Psoas muscle (tissue), 8 donors: Measurements from ENCODE around the gene GSTK1. TPM values are rescaled to one million over a fixed set of nuclear protein-coding genes. Genes with fewer than 3 reads are reported as not detected.

ENCODE experiments used
- ATAC-seq, 4 donors: fragments of 200-7000 bp; cut with Tn5 transposase; one replicate each; pipeline ENCODE4 v1.9.1; 2020; ENCODE audit warnings: moderate library complexity in 3 of 4, mild to moderate bottlenecking in 2 of 4
- DNase-seq, 2 donors: peaks; one replicate each; pipeline ENCODE4 v3.0.0-alpha.2; 2020
- H3K27ac ChIP-seq: fragments of 200-600 bp; one replicate; pipeline ENCODE4 v1.8.0; 2022
- H3K27me3 ChIP-seq, 3 donors: fragments of 200-600 bp in 1 of 3; one replicate each; pipeline versions ENCODE4 v1.6.1 to v1.8.0; 2013 to 2022; ENCODE audit warnings: low read length in 2 of 3, mild to moderate bottlenecking in 2 of 3, moderate library complexity in 1 of 3; ENCODE audit not compliant: insufficient read depth in 3 of 3
- H3K36me3 ChIP-seq, 2 donors: fragments of 200-600 bp in 1 of 2; one replicate each; pipeline versions ENCODE4 v1.6.1 to v1.8.0; 2013 to 2022; ENCODE audit warnings: low read depth in 1 of 2, mild to moderate bottlenecking in 1 of 2, moderate library complexity in 1 of 2; ENCODE audit not compliant: insufficient read depth in 1 of 2
- H3K4me1 ChIP-seq: fragments of 200-600 bp; one replicate; pipeline ENCODE4 v1.8.0; 2022
- H3K4me3 ChIP-seq: fragments of 200-600 bp; one replicate; pipeline ENCODE4 v1.8.0; 2022; ENCODE audit warnings: mild to moderate bottlenecking
- H3K9me3 ChIP-seq: fragments of 200-600 bp; one replicate; pipeline ENCODE4 v1.8.0; 2022
- WGBS, 3 donors: extraction: QIAGEN DNeasy Blood & Tissue Kit; methylation state at CpG; one replicate each; pipeline versions ENCODE4 v1.1.6 to v1.1.7; 2013; 5-methylcytosine and 5-hydroxymethylcytosine counted together
- intact Hi-C, 2 donors: fragments of 100-400 bp; cut with DNase I; formaldehyde crosslinking; loops; one replicate each; pipeline versions ENCODE4 v1.11.0 to v1.14.2; 2022
- polyA plus RNA-seq, 3 donors: library from polyadenylated mRNA; stranded (reverse); fragments of 200-250 nt; gene quantifications; one replicate each; pipeline ENCODE4 v1.2.3, GENCODE V29; 2013
- total RNA-seq, 4 donors: library from RNA; stranded (reverse); fragmentation: NEBNext Ultra II Directional in 2 of 4; extraction: Animal tissue kit (Norgen Biotek cat#: 25700) in 2 of 4; gene quantifications; one replicate each; pipeline versions ENCODE4 v1.2.1 to v1.2.4, GENCODE V29; 2021 to 2023
- TF ChIP-seq, protein P1 (sequence below): fragments of 200-600 bp; IDR thresholded peaks from one replicate; pipeline ENCODE4 v1.8.0; 2022; ENCODE audit warnings: antibody characterized with exemption
- donor health status: healthy with polysubstance abuse.
- donor health status: DM: no; HTN: no; CAD: no; lungs with moderate emphysema.
- donor health status: Bipolar disorder and iron deficiency.
- donor health status: healthy.
- donor health status: DM: yes; HTN: yes; CAD: no.
- donor health status: DM: no; HTN: no; CAD: no.
- donor health status: DM: no; HTN: no; CAD: no.
- donor health status: DM: yes; HTN: yes; CAD: no.

The GSTK1 gene
- total and polyA plus RNA-seq, 7 donors = 65.1 to 129 (median 93.9) TPM

DNA sequence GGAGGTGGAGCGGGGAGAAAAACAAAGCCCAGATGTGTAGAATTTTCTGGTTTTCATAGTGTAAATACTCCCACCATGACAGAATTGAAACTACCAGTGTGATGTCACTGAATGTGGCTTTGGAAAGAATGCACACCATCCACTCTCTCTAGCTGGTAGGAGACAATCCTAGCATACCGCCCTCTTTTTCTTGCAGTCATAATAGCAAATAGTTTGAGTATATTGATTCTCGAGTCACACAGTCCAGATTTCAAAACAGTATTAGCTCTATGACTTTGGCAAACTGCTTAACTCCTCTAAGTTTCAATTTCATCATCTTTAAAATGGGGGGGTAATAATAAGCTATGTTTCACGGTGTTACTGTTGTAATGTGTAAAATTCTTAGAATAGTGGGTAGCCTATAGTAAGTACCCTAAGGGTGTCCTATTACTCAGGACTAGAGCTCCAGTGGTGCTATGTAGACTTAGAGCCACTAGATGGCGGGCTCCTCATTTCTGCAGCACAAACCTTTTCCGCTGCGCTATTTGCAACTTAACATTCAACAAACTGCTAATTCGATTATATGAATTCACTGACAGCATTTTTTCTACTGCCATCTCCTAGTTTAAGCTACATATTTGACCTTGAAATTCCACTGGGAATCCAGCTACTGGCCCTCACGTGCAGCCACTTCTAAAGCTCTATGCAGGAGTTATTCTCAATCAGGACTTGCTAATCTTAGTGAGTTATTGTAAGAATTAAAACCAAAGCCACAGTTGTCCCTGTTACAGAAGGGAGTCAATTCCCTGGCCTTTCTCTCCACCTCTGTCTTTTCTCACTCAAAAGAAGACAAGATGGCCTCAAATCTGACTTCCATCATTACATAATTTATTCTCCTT lies 22.7 kb upstream of the GSTK1 start:
- 14 to 18% (median 16%) methylated on average over 9 of the region's 9 CpGs for WGBS, 3 donors
- H3K27ac ChIP-seq = no peak overlapping the region

DNA sequence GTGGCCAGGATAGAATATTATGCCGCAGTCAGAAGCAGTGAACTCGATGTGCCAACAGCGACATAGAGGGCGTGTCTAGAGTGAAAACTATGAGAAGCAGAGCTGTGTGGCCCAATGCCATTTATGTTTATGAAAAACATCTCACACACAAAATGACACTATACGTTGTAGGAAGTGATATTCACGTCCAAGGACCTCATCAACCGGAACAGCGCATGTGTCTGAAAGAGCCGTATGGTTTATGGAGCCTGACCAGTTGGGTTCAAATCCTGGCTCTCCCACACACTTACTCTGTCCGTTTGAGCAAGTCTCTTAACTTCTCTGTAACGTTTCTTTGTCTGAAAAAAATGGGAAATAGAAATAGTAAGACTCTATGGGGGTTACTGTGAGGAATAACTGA lies 20.9 kb upstream of the GSTK1 start:
- no peak overlapping the region for H3K4me3 ChIP-seq
- no peak for DNase-seq
- ATAC-seq = no peak
- H3K9me3 ChIP-seq = no peaks in the 10 kb centered on the region
- TF ChIP-seq, protein P1, sequence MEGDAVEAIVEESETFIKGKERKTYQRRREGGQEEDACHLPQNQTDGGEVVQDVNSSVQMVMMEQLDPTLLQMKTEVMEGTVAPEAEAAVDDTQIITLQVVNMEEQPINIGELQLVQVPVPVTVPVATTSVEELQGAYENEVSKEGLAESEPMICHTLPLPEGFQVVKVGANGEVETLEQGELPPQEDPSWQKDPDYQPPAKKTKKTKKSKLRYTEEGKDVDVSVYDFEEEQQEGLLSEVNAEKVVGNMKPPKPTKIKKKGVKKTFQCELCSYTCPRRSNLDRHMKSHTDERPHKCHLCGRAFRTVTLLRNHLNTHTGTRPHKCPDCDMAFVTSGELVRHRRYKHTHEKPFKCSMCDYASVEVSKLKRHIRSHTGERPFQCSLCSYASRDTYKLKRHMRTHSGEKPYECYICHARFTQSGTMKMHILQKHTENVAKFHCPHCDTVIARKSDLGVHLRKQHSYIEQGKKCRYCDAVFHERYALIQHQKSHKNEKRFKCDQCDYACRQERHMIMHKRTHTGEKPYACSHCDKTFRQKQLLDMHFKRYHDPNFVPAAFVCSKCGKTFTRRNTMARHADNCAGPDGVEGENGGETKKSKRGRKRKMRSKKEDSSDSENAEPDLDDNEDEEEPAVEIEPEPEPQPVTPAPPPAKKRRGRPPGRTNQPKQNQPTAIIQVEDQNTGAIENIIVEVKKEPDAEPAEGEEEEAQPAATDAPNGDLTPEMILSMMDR = no peak
- no peaks in the 10 kb centered on the region for H3K27me3 ChIP-seq
- 84 to 90% (median 84%) methylated on average over 11 of the region's 11 CpGs for WGBS, 3 donors
- no peak overlapping the region for H3K27ac ChIP-seq
- no peaks in the 10 kb centered on the region for H3K4me1 ChIP-seq
- H3K36me3 ChIP-seq = no peaks in the 10 kb centered on the region
- intact Hi-C loops = loop anchor here (2.0 to 5.0 kb wide), 4 partner anchors 62 to 168 kb away; partner anchors contain the start of gene CLCN1 (in 1 of the 2)

More for the DNA sequence above, 22.7 kb upstream of the GSTK1 start:
- H3K36me3 ChIP-seq = no peaks in the 10 kb centered on the region
- ATAC-seq (peak; percentile 78 to 94 (median 87)), DNase-seq (peak in 1 of 2 donors; percentile 33)
- TF ChIP-seq, protein P1 = peak; percentile 95
- H3K27me3 ChIP-seq = no peaks in the 10 kb centered on the region
- intact Hi-C loops = loop anchor here (1.0 to 5.0 kb wide), 4 partner anchors 67 to 177 kb away; partner anchors contain the start of gene CLCN1 (in 1 of the 2)
- H3K9me3 ChIP-seq = peaks cover 10% of the 10 kb centered on the region
- no peak overlapping the region for H3K4me3 ChIP-seq
- no peaks in the 10 kb centered on the region for H3K4me1 ChIP-seq

DNA sequence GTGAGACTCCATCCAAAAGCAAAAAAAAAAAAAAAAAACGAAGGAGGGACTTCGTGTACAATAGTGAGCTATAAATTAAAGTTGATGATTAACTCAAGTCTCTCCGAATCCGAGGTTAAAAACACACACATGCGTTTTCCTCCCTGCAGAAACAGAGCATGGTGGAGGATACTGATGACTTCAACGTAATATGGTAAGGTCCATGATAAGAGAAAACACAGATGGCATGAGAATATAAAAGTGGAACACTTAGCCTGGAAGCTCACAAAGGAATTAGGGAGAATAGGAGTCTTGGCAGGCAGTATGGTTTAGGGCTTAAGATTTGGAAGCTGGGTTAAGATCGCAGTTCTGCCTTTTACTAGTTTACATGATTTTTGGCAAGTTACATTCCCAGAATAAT lies 20.1 kb upstream of the GSTK1 start:
- no peaks in the 10 kb centered on the region for H3K9me3 ChIP-seq
- intact Hi-C loops = loop anchor here (2.0 to 5.0 kb wide), 4 partner anchors 62 to 168 kb away; partner anchors contain the start of gene CLCN1 (in 1 of the 2)
- TF ChIP-seq, protein P1 = no peak
- no peak for DNase-seq
- no peak overlapping the region for H3K27ac ChIP-seq
- no peaks in the 10 kb centered on the region for H3K27me3 ChIP-seq
- no peak overlapping the region for H3K4me3 ChIP-seq
- no peaks in the 10 kb centered on the region for H3K4me1 ChIP-seq
- 55 to 68% (median 55%) methylated on average over 7 of the region's 7 CpGs for WGBS, 3 donors
- ATAC-seq = no peak
- no peaks in the 10 kb centered on the region for H3K36me3 ChIP-seq

DNA sequence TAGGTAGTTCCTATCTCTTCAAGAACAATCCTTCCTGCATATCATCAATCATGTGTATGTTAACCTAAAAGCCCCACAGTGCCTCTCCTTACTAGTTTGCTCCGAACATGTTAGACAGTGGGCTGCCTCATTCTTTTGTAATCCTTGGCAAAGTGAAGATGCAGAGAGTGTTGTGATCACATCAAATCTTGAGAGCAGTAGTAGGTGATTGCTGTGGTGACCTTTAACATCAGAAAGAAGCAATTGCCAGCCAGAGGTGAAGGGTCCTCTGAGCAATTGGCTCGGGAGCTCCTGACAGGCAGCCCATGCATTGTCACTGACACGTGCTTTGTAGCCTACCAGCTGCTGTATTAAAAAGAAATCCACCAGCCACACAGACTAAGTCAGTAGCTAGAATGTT lies 19.6 kb upstream of the GSTK1 start:
- Histone ChIP-seq H3K4me1 (no peaks in the 10 kb centered on the region), H3K9me3 (no peaks in the 10 kb centered on the region), H3K4me3 (no peak overlapping the region), H3K27me3 (no peaks in the 10 kb centered on the region), H3K36me3 (no peaks in the 10 kb centered on the region), H3K27ac (no peak overlapping the region)
- intact Hi-C loops = loop anchor here (2.0 to 5.0 kb wide), 4 partner anchors 61 to 167 kb away; partner anchors contain the start of gene CLCN1 (in 1 of the 2)
- ATAC-seq (no peak), DNase-seq (no peak)
- 45 to 60% (median 49%) methylated on average over 3 of the region's 3 CpGs for WGBS, 3 donors
- TF ChIP-seq, protein P1 = no peak
